Activated naive CD4-positive, alpha-beta T cell treated with anti-CD3 and anti-CD28 coated beads for 36 hours (primary cell): ENCODE data around the gene SRPK1. TPM values are rescaled to one million over a fixed set of nuclear protein-coding genes. Genes with fewer than 3 reads are reported as not detected.

Experiments
- CTCF ChIA-PET: fragments of 350-600 bp; sonication (Branson Sonifier 250); formaldehyde crosslinking; loops from one replicate; lab custom pipeline; 2021; ENCODE audit warnings: antibody characterized with exemption; lab: Charles Lee
- DNase-seq: peaks from one replicate; pipeline ENCODE4 v3.0.0-alpha.2; 2020
- H3K27ac Mint-ChIP-seq: one replicate; pipeline ENCODE4 v1.8.0; 2021; ENCODE audit warnings: mild to moderate bottlenecking, mixed read lengths
- H3K27me3 Mint-ChIP-seq: one replicate; pipeline ENCODE4 v1.8.0; 2021; ENCODE audit warnings: low read depth, mixed read lengths
- H3K36me3 Mint-ChIP-seq: one replicate; pipeline ENCODE4 v1.8.0; 2021; ENCODE audit warnings: low read depth, mixed read lengths
- H3K4me1 Mint-ChIP-seq: one replicate; pipeline ENCODE4 v1.8.0; 2021; ENCODE audit warnings: low read depth, mixed read lengths
- H3K4me3 Mint-ChIP-seq: one replicate; pipeline ENCODE4 v1.8.0; 2021; ENCODE audit warnings: mild to moderate bottlenecking, moderate library complexity, mixed read lengths
- H3K9me3 Mint-ChIP-seq: one replicate; pipeline ENCODE4 v1.8.0; 2021; ENCODE audit warnings: mixed read lengths
- intact Hi-C: fragments of 100-400 bp; cut with micrococcal nuclease; formaldehyde crosslinking; loops from one replicate; pipeline ENCODE4 v1.15.1; 2023
- total RNA-seq, 2 experiments: library from RNA; stranded (reverse); gene quantifications; one replicate each; pipeline ENCODE4 v1.2.3, GENCODE V29; 2021

Gene SRPK1
- total RNA-seq = 100 to 1,000 TPM; 126 to 127 TPM

DNA sequence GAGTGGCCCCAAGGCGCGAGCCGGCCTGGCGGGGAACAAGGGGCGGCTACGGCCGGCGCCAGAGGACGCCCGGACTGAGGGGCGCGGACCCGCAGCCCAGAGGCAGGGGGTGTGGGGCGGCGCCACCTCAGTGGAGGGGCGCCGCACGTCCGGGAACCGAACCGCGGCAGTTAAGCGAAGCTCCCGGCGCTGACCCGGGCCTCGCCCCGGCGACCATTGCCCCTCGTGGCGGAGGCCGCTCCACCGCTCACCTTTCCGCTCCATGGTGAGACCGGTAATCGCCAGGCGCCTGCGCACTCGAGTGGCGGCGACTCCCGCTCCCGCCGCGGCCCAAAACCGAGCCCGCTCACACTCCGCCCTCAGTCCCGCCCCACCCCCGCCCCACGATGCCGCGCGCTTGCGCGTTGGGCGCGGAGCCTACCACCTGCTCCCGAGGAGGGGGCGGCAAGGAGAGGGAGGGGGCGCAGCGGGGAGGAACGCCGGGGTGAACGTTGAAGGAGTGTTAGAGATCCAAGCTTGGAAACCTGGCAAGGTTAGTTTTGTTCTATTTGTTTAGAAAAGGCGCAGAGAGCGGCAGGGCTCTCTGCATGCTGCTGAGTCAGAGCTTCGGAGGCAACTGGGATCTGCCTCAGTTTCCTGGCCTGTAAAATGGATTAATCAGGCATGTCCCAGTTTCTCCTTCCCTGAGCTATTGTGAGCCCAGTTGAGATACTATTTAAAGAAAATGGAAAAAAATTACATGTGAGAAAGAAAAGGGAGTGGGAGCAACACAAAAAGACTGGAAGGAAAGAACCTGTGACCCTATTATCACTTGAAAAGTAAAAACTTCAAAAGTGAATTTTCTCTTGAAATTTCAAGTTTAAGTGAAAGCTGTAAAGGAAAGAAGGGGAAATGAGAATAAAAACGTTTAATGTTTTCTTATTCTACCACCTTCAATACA lies at the start of gene SRPK1:
Gene SRPK1, minus strand, starts transcription at position 306 of the 940 bp plus-strand sequence. Its CDS starts 42 bp downstream, at position 264.
- H3K9me3 Mint-ChIP-seq = no peaks in the 10 kb centered on the region
- peaks cover 46% of the 10 kb centered on the region for H3K4me1 Mint-ChIP-seq
- peak within 1 kb of the TSS; percentile 99 for H3K4me3 Mint-ChIP-seq
- CTCF ChIA-PET = interaction anchor here (0.6 to 1.5 kb wide), 3 partner anchors 33 to 719 kb away, joined by 3 to 5 read pairs (median 3); no protein-coding TSS in a partner anchor
- intact Hi-C loops = loop anchor here (2.0 kb wide), 1 partner anchor 106 kb away; the partner anchor contains the start of gene MAPK14
- peaks cover 26% of the 10 kb centered on the region for H3K36me3 Mint-ChIP-seq
- H3K27me3 Mint-ChIP-seq = no peaks in the 10 kb centered on the region
- peak within 1 kb of the TSS; percentile 98 for H3K27ac Mint-ChIP-seq
- peak; percentile 92 for DNase-seq

- DNase-seq = no peak
- H3K4me3 Mint-ChIP-seq = no peak overlapping the region
- H3K27ac Mint-ChIP-seq = no peak overlapping the region
- intact Hi-C loops = no loop called here
- H3K4me1 Mint-ChIP-seq = no peaks in the 10 kb centered on the region
- CTCF ChIA-PET = interaction anchor here (1.0 kb wide), 1 partner anchor 109 kb away, joined by 3 read pairs; no protein-coding TSS in a partner anchor
- H3K9me3 Mint-ChIP-seq = no peaks in the 10 kb centered on the region
- H3K36me3 Mint-ChIP-seq = no peaks in the 10 kb centered on the region
- H3K27me3 Mint-ChIP-seq = peaks cover 3% of the 10 kb centered on the region
These were observed 49.3 kb upstream of the SRPK1 start for GRCh38 chr6:35970181-35970580.

- no peak overlapping the region for H3K4me3 Mint-ChIP-seq
- H3K9me3 Mint-ChIP-seq = no peaks in the 10 kb centered on the region
- intact Hi-C loops = no loop called here
- H3K36me3 Mint-ChIP-seq = no peaks in the 10 kb centered on the region
- H3K4me1 Mint-ChIP-seq = no peaks in the 10 kb centered on the region
- no peak overlapping the region for H3K27ac Mint-ChIP-seq
- CTCF ChIA-PET = interaction anchor here (1.0 kb wide), 1 partner anchor 109 kb away, joined by 3 read pairs; no protein-coding TSS in a partner anchor
- DNase-seq = no peak
- peaks cover 3% of the 10 kb centered on the region for H3K27me3 Mint-ChIP-seq
These were observed 48.7 kb upstream of the SRPK1 start for GRCh38 chr6:35969646-35970045.

DNA sequence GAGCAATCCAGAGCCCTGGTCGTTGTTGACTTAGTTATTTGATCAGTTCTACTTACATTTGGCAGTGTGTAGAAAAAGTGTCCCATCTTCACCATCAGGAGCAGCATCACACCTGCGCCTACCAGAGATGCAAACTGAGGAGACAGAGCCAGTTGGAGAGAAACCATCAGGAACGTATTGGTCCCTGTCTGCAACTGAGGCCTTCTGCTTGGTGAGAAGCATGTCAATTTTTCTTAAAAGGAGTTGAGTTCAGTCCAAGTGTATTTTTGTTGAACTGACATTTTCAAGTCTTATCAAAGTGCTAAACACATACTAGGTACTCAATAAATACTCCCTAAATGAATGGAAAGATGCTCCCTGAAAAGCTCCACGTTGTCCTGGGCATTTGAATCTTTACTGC lies 47.9 kb upstream of the SRPK1 start:
- intact Hi-C loops = no loop called here
- DNase-seq = no peak
- CTCF ChIA-PET = no interaction called here
- Mint-ChIP-seq H3K27me3 (peaks cover 3% of the 10 kb centered on the region), H3K4me1 (no peaks in the 10 kb centered on the region), H3K27ac (no peak overlapping the region), H3K9me3 (no peaks in the 10 kb centered on the region), H3K36me3 (no peaks in the 10 kb centered on the region), H3K4me3 (no peak overlapping the region)

DNA sequence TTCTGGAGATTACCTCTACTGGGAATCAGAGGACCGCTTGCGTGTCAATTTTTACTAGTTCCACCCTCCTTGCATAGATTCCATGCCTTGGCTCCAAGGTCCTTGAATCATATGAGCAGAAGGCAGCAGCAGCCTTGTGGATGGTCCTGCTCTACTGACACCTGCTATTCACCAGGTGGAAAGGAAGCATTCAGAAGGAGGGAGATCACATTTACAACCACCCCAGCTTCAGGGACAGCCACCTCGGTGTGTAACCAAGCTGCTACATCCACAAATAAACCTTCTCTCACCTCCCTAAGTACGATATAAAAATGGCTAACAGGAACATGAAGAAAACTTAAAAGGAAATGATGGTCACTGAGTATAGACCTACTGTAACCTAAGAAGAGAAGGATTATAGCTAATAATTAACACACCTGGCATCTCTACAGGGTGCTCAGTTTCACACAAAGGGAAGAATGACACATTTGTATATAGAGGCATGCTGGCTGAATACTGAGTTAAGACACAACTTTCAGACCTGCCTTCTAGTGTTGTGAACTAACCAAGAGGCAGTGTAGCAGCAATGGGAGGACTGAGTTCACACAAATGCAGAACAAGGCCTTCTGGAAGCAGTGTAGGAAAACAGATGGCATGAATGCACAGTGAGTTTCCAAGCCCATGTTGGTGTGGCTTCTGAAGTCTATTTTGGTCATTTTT lies 46.3 kb upstream of the SRPK1 start:
- Mint-ChIP-seq H3K4me3 (no peak overlapping the region), H3K36me3 (no peaks in the 10 kb centered on the region), H3K9me3 (no peaks in the 10 kb centered on the region), H3K27ac (no peak overlapping the region), H3K27me3 (peaks cover 3% of the 10 kb centered on the region), H3K4me1 (no peaks in the 10 kb centered on the region)
- DNase-seq = no peak
- intact Hi-C loops = no loop called here
- CTCF ChIA-PET = no interaction called here

DNA sequence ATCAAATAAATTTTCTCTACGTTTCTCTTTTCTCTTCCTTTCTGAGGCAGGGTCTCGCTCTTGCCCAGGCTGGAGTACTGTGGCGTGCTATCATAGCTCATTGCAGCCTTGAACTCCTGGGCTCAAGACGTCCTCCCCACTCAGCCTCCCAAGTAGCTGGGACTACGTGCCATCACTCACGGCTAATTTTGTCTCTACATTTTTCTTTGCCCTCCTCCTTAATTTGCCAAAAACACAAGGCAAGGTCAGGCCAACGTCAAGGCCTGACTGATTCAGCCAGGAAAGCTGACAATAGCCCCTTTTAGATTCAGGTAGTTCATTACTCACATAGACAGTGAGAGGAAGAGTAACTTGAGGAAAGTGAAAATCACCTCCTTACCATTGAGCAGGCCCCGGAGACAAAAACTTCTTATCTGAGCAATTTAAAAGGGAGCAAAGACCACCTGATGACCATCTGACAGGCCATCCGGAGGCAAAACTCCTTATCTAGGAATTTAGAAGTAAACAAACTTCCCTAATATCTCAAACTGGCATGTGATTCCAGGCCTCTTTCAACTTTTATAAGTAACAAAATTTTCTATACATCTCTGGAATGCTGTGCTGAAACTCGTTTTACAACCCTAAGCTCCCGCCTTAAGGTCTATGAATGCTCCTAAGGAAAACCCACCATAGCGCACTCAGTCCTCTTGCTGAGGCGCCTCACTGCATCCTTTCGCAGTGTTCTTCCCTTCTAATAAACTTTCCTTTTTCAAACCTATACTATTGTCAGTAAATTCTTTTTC lies 42.1 kb upstream of the SRPK1 start:
- H3K36me3 Mint-ChIP-seq = no peaks in the 10 kb centered on the region
- no peak for DNase-seq

DNA sequence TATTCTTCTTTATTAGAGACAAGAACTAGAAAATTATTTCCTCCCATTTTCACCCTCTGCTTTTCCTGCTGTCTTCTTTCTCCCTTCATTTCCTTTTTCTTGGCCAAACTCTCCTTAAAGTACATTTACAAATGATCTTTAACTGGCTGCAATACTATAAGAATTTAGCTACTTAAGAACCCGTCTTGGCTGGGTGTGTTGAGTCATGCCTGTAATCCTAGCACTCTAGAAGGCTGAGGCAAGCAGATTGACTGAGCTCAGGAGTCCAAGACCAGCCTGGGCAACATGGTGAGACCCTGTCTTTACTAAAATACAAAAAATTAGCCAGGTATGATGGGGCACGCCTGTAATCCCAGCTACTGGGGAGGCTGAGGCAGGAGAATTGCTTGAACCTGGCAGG lies 39.3 kb upstream of the SRPK1 start:
- intact Hi-C loops = no loop called here
- Mint-ChIP-seq H3K27me3 (peaks cover 12% of the 10 kb centered on the region), H3K4me1 (no peaks in the 10 kb centered on the region), H3K36me3 (no peaks in the 10 kb centered on the region), H3K4me3 (no peak overlapping the region), H3K27ac (no peak overlapping the region), H3K9me3 (no peaks in the 10 kb centered on the region)
- CTCF ChIA-PET = interaction anchor here (1.7 kb wide), 1 partner anchor 13 kb away, joined by 4 read pairs; no protein-coding TSS in a partner anchor
- no peak for DNase-seq

More for the DNA sequence above, 42.1 kb upstream of the SRPK1 start:
- intact Hi-C loops = no loop called here
- peaks cover 16% of the 10 kb centered on the region for H3K27me3 Mint-ChIP-seq
- H3K4me1 Mint-ChIP-seq = no peaks in the 10 kb centered on the region
- no peak overlapping the region for H3K4me3 Mint-ChIP-seq
- CTCF ChIA-PET = interaction anchor here (0.6 kb wide), 1 partner anchor 281 kb away, joined by 3 read pairs; no protein-coding TSS in a partner anchor
- no peak overlapping the region for H3K27ac Mint-ChIP-seq
- no peaks in the 10 kb centered on the region for H3K9me3 Mint-ChIP-seq

GRCh38 chr6:35955970-35956369 lies 35.1 kb upstream of the SRPK1 start:
- CTCF ChIA-PET = interaction anchor here (0.5 to 1.6 kb wide), 9 partner anchors 17 to 220 kb away, joined by 3 to 6 read pairs (median 4); partner anchors contain the start of gene CLPS
- H3K4me3 Mint-ChIP-seq = no peak overlapping the region
- H3K9me3 Mint-ChIP-seq = no peaks in the 10 kb centered on the region
- intact Hi-C loops = loop anchor here (1.0 to 5.0 kb wide), 2 partner anchors 199 to 219 kb away; partner anchors contain the start of gene ARMC12
- peaks cover 11% of the 10 kb centered on the region for H3K4me1 Mint-ChIP-seq
- no peak overlapping the region for H3K27ac Mint-ChIP-seq
- DNase-seq = peak; percentile 52
- H3K36me3 Mint-ChIP-seq = no peaks in the 10 kb centered on the region
- peaks cover 10% of the 10 kb centered on the region for H3K27me3 Mint-ChIP-seq

- Mint-ChIP-seq H3K9me3 (no peaks in the 10 kb centered on the region), H3K27me3 (peaks cover 10% of the 10 kb centered on the region), H3K4me1 (peaks cover 11% of the 10 kb centered on the region), H3K36me3 (no peaks in the 10 kb centered on the region), H3K27ac (no peak overlapping the region), H3K4me3 (no peak overlapping the region)
- CTCF ChIA-PET = interaction anchor here (0.6 to 1.6 kb wide), 9 partner anchors 11 to 219 kb away, joined by 3 to 6 read pairs (median 4); partner anchors contain the start of gene CLPS
- intact Hi-C loops = loop anchor here (1.0 to 5.0 kb wide), 2 partner anchors 198 to 218 kb away; partner anchors contain the start of gene ARMC12
- DNase-seq = no peak
These were observed 34.6 kb upstream of the SRPK1 start for GRCh38 chr6:35955521-35955920.

DNA sequence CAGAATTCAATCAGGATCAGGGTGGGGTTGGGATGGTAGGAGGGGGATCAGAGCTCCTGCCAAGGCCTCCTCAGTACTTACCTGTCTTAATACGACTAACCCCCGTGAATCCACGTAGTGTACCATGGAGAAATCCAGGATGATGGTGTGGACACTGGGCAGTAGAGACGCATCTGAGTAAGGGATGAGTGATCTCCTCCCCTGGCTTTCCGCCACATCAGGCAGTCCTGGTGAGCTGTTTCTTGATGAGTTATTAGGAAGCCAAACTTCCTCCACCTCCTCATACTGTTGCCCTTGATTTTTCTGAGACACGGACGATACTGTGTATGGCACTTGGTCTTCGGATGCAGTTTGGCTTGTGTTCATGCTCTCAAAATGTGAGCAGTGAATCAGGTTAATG lies 34.2 kb upstream of the SRPK1 start:
- Mint-ChIP-seq H3K27me3 (peaks cover 8% of the 10 kb centered on the region), H3K4me3 (no peak overlapping the region), H3K4me1 (peaks cover 11% of the 10 kb centered on the region), H3K36me3 (no peaks in the 10 kb centered on the region), H3K27ac (no peak overlapping the region), H3K9me3 (no peaks in the 10 kb centered on the region)
- intact Hi-C loops = loop anchor here (1.0 to 5.0 kb wide), 2 partner anchors 198 to 218 kb away; partner anchors contain the start of gene ARMC12
- no peak for DNase-seq
- CTCF ChIA-PET = interaction anchor here (0.6 to 1.6 kb wide), 6 partner anchors 11 to 219 kb away, joined by 3 to 6 read pairs (median 4); partner anchors contain the start of gene CLPS

DNA sequence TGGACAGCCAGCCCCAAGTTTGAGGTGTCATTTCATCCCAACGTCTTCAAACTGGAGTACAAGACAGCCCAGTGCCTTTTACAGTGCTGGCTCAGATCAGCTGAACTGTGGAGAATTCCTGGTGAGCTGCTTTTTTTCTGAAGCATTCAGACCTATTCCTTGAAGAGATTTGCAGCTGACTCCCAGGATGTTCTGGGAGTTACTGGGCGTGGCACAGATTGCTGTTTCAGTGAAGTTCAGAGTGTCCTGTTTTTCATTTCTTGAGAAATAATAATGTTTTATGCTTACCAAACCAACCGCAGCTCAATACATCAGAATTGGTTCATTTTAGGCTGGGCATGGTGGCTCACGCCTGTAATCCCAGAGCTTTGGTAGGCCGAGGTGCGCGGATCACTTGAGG lies 33.4 kb upstream of the SRPK1 start:
- Mint-ChIP-seq H3K4me3 (no peak overlapping the region), H3K36me3 (no peaks in the 10 kb centered on the region), H3K9me3 (no peaks in the 10 kb centered on the region), H3K27ac (no peak overlapping the region), H3K4me1 (peaks cover 11% of the 10 kb centered on the region), H3K27me3 (peaks cover 7% of the 10 kb centered on the region)
- DNase-seq = no peak
- intact Hi-C loops = no loop called here
- CTCF ChIA-PET = interaction anchor here (1.1 to 1.2 kb wide), 2 partner anchors 33 to 216 kb away, joined by 3 to 5 read pairs; partner anchors contain the start of gene SRPK1
